ENCODE data around the gene PRKAG2.
"Not testable (repeated sequence)": the region's sequence is repeated elsewhere in the genome, so short reads cannot be mapped to it uniquely, and the experiment has no call there.

PRKAG2 gene

DNA sequence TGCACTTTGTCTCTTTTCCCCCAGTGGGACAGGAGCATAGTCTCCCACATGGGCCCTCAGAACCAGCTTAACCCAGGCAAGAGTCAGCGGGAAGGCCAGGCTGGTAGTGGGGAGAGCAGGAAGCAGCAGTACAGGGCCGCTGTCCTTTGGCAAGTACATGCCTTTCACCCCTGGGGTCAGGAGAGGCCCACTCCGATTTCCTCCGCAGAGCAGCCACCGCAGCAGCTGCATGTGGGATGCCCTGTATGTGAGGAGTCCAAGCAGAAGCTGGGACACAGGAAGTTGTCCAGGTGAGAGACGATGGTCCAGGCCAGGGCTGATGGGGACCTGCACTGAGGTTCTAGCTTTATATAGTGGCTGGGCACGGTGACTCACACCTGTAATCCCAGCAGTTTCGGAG is 42.7 kb upstream of the PRKAG2 start:
- no peaks in the 10 kb centered on the region for H3K9me3 ChIP-seq (ENCODE audit: low read depth, low read length)
- DNase-seq (ENCODE audit: low read depth, low spot score) = no peak
- no peak overlapping the region for H3K4me3 ChIP-seq
- no peak for TF ChIP-seq EZH2 (IDR thresholded peaks at IDR 0.05)
- no peak for TF ChIP-seq POLR2AphosphoS5 (IDR thresholded peaks at IDR 0.05; ENCODE audit: borderline replicate concordance, low read depth, low read length)
- TF ChIP-seq FOXP2 (optimal IDR thresholded peaks at IDR 0.05; ENCODE audit: control extremely low read depth, extremely low read length, insufficient read depth) = no peak
- H3K36me3 ChIP-seq (ENCODE audit: insufficient read depth, low read length) = no peaks in the 10 kb centered on the region
- no peak overlapping the region for H3K9ac ChIP-seq (ENCODE audit: insufficient read length)
- no peak overlapping the region for H3K27ac ChIP-seq

GRCh38 chr7:151918510-151918843 is 41.6 kb upstream of the PRKAG2 start:
- Histone ChIP-seq H3K27ac (no peak overlapping the region), H3K9ac (ENCODE audit: insufficient read length) (no peak overlapping the region), H3K4me3 (no peak overlapping the region), H3K9me3 (ENCODE audit: low read depth, low read length) (no peaks in the 10 kb centered on the region), H3K36me3 (ENCODE audit: insufficient read depth, low read length) (no peaks in the 10 kb centered on the region)
- no peak for TF ChIP-seq EZH2 (IDR thresholded peaks at IDR 0.05)
- no peak for TF ChIP-seq FOXP2 (optimal IDR thresholded peaks at IDR 0.05; ENCODE audit: control extremely low read depth, extremely low read length, insufficient read depth)
- no peak for TF ChIP-seq POLR2AphosphoS5 (IDR thresholded peaks at IDR 0.05; ENCODE audit: borderline replicate concordance, low read depth, low read length)
- DNase-seq (ENCODE audit: low read depth, low spot score) = no peak

DNA sequence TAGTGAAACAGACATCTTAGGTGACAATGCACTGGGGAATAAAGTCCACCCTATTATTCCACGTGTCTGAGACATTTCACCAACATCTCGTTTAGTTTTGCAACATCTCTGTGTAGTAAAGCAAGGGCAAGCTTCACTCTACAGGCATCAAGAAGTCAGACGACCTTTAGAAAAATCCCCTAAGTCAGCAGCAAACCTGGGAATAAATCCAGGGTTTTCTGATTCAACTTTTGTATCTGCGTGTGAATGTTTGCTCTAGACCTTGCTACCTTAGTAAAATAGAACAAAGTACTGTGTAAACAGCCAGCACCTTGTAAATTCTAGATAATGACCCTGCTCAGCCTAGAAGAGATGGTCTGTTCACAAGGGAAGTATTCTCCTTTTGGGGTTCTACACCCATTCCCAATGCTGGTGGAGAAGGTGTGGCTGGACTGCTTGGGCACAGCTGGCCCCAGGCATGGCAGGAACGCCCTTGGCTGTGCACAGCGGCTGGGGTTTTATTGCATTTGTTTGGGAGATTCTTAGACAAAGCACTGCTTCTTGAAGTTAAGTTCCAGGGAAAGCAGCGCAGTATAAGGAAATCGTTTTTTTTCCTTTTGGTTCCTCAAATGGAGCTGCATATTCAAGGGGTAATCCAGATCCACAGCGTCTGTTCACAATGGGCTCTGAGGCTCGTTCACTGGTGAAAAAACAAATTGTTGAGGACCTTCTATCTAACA is 41.0 kb upstream of the PRKAG2 start:
- TF ChIP-seq EZH2 (IDR thresholded peaks at IDR 0.05) (no peak), POLR2AphosphoS5 (IDR thresholded peaks at IDR 0.05; ENCODE audit: borderline replicate concordance, low read depth, low read length) (no peak)
- no peak overlapping the region for H3K27ac ChIP-seq
- no peak overlapping the region for H3K4me3 ChIP-seq
- H3K36me3 ChIP-seq (ENCODE audit: insufficient read depth, low read length) = no peaks in the 10 kb centered on the region
- no peak for DNase-seq (ENCODE audit: low read depth, low spot score)
- H3K9me3 ChIP-seq (ENCODE audit: low read depth, low read length) = no peaks in the 10 kb centered on the region
- no peak overlapping the region for H3K9ac ChIP-seq (ENCODE audit: insufficient read length)

DNA sequence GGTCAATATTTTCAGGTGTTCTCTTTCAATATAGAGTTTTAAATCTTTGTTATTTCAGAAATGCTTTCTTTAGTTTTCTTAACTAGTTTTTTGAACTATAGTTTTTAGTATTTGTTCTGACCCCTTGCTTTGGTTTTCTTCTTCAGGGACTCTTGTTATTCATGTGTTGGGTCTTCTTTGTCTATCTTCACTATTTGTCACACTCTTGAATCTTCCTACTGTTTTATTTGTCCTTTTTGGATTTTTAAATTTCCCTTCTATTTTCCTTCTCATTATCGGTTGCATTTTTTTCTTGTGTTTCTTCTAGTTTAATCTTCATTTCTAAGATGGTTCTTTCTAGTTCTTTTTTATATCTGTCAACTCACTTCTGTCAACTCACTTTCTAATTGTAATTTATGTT is 37.1 kb upstream of the PRKAG2 start:
- H3K36me3 ChIP-seq (ENCODE audit: insufficient read depth, low read length) = no peaks in the 10 kb centered on the region
- no peaks in the 10 kb centered on the region for H3K9me3 ChIP-seq (ENCODE audit: low read depth, low read length)
- H3K27ac ChIP-seq = no peak overlapping the region
- TF ChIP-seq FOXP2 (optimal IDR thresholded peaks at IDR 0.05; ENCODE audit: control extremely low read depth, extremely low read length, insufficient read depth) (no peak), EZH2 (IDR thresholded peaks at IDR 0.05) (no peak), POLR2AphosphoS5 (IDR thresholded peaks at IDR 0.05; ENCODE audit: borderline replicate concordance, low read depth, low read length) (no peak)
- no peak overlapping the region for H3K4me3 ChIP-seq
- no peak for DNase-seq (ENCODE audit: low read depth, low spot score)
- no peak overlapping the region for H3K9ac ChIP-seq (ENCODE audit: insufficient read length)

- H3K36me3 ChIP-seq (ENCODE audit: insufficient read depth, low read length); H3K27ac ChIP-seq; H3K9me3 ChIP-seq (ENCODE audit: low read depth, low read length); H3K9ac ChIP-seq (ENCODE audit: insufficient read length); H3K4me3 ChIP-seq; DNase-seq (ENCODE audit: low read depth, low spot score): not testable (repeated sequence)
Measured at GRCh38 chr7:151910655-151911054, 33.7 kb upstream of the PRKAG2 start.

- H3K9me3 ChIP-seq (ENCODE audit: low read depth, low read length); H3K4me3 ChIP-seq; H3K27ac ChIP-seq; H3K9ac ChIP-seq (ENCODE audit: insufficient read length); DNase-seq (ENCODE audit: low read depth, low spot score); H3K36me3 ChIP-seq (ENCODE audit: insufficient read depth, low read length): not testable (repeated sequence)
Measured at GRCh38 chr7:151907115-151907514, 30.2 kb upstream of the PRKAG2 start.

- Histone ChIP-seq H3K27ac (no peak overlapping the region), H3K36me3 (ENCODE audit: insufficient read depth, low read length) (no peaks in the 10 kb centered on the region), H3K9me3 (ENCODE audit: low read depth, low read length) (no peaks in the 10 kb centered on the region), H3K4me3 (no peak overlapping the region), H3K9ac (ENCODE audit: insufficient read length) (no peak overlapping the region)
- TF ChIP-seq POLR2AphosphoS5 (IDR thresholded peaks at IDR 0.05; ENCODE audit: borderline replicate concordance, low read depth, low read length) (no peak), EZH2 (IDR thresholded peaks at IDR 0.05) (no peak), FOXP2 (optimal IDR thresholded peaks at IDR 0.05; ENCODE audit: control extremely low read depth, extremely low read length, insufficient read depth) (no peak)
- DNase-seq (ENCODE audit: low read depth, low spot score) = no peak
Measured at GRCh38 chr7:151905766-151906165, 28.9 kb upstream of the PRKAG2 start.

DNA sequence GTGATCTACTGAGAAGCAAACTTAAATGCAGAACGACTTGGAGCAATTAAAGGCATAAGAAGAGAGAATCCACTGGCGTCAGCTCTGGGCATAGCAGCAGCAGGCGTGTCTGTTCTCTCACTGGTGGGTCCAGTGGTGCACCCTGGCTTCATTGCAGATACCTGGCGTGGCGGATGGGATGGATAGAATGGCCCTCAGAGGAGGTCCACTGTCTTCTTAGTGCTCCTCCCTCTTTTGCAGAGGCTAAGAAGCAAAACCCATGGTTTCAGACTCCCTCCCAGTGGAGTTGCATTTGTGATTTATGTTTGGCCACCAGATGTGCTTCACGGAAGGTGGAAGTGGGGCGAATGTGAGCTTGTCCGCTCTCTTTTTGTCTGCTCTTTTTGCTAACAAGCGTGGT is 28.4 kb upstream of the PRKAG2 start:
- TF ChIP-seq POLR2AphosphoS5 (IDR thresholded peaks at IDR 0.05; ENCODE audit: borderline replicate concordance, low read depth, low read length) (no peak), EZH2 (IDR thresholded peaks at IDR 0.05) (no peak), FOXP2 (optimal IDR thresholded peaks at IDR 0.05; ENCODE audit: control extremely low read depth, extremely low read length, insufficient read depth) (no peak)
- Histone ChIP-seq H3K4me3 (no peak overlapping the region), H3K9me3 (ENCODE audit: low read depth, low read length) (no peaks in the 10 kb centered on the region), H3K9ac (ENCODE audit: insufficient read length) (no peak overlapping the region), H3K36me3 (ENCODE audit: insufficient read depth, low read length) (no peaks in the 10 kb centered on the region), H3K27ac (no peak overlapping the region)
- no peak for DNase-seq (ENCODE audit: low read depth, low spot score)

- DNase-seq (ENCODE audit: low read depth, low spot score) = no peak
- Histone ChIP-seq H3K4me3 (no peak overlapping the region), H3K9me3 (ENCODE audit: low read depth, low read length) (no peaks in the 10 kb centered on the region), H3K36me3 (ENCODE audit: insufficient read depth, low read length) (no peaks in the 10 kb centered on the region), H3K9ac (ENCODE audit: insufficient read length) (no peak overlapping the region), H3K27ac (no peak overlapping the region)
- TF ChIP-seq EZH2 (IDR thresholded peaks at IDR 0.05) = no peak
- no peak for TF ChIP-seq POLR2AphosphoS5 (IDR thresholded peaks at IDR 0.05; ENCODE audit: borderline replicate concordance, low read depth, low read length)
- TF ChIP-seq FOXP2 (optimal IDR thresholded peaks at IDR 0.05; ENCODE audit: control extremely low read depth, extremely low read length, insufficient read depth) = no peak
Measured at GRCh38 chr7:151904270-151904669, 27.4 kb upstream of the PRKAG2 start.

Data from SK-N-MC (cell line).